Measurements from ENCODE around the gene DIP2A.
"Not testable (repeated sequence)": the region's sequence is repeated elsewhere in the genome, so short reads cannot be mapped to it uniquely, and the experiment has no call there.

DIP2A gene

GRCh38 chr21:46570119-46570518 is 111.4 kb downstream of the DIP2A start:
- H3K27ac ChIP-seq (ENCODE audit: insufficient read depth, low read length, poor library complexity, severe bottlenecking) = no peak overlapping the region
- H3K36me3 ChIP-seq (ENCODE audit: control insufficient read depth, insufficient read depth, low read length) = peaks cover 39% of the 10 kb centered on the region
- no peaks in the 10 kb centered on the region for H3K9me3 ChIP-seq (ENCODE audit: control insufficient read depth, low read length)
- no peak overlapping the region for H3K4me3 ChIP-seq (ENCODE audit: insufficient read depth, low read depth, low read length, poor library complexity, severe bottlenecking)
- no peak for DNase-seq
- no peaks in the 10 kb centered on the region for H3K27me3 ChIP-seq (replicated peaks; ENCODE audit: control insufficient read depth, insufficient read depth, low read length, poor library complexity, severe bottlenecking)
- H3K4me1 ChIP-seq (ENCODE audit: control insufficient read depth, insufficient read depth, low read length, poor library complexity, severe bottlenecking) = no peaks in the 10 kb centered on the region

GRCh38 chr21:46570631-46571030 is 111.9 kb downstream of the DIP2A start:
- Histone ChIP-seq H3K36me3 (ENCODE audit: control insufficient read depth, insufficient read depth, low read length) (peaks cover 35% of the 10 kb centered on the region), H3K4me3 (ENCODE audit: insufficient read depth, low read depth, low read length, poor library complexity, severe bottlenecking) (no peak overlapping the region), H3K9me3 (ENCODE audit: control insufficient read depth, low read length) (no peaks in the 10 kb centered on the region), H3K27me3 (replicated peaks; ENCODE audit: control insufficient read depth, insufficient read depth, low read length, poor library complexity, severe bottlenecking) (no peaks in the 10 kb centered on the region), H3K4me1 (ENCODE audit: control insufficient read depth, insufficient read depth, low read length, poor library complexity, severe bottlenecking) (no peaks in the 10 kb centered on the region), H3K27ac (ENCODE audit: insufficient read depth, low read length, poor library complexity, severe bottlenecking) (no peak overlapping the region)
- no peak for DNase-seq

GRCh38 chr21:46572850-46573249 is 114.2 kb downstream of the DIP2A start:
- Histone ChIP-seq H3K27ac (ENCODE audit: insufficient read depth, low read length, poor library complexity, severe bottlenecking) (no peak overlapping the region), H3K9me3 (ENCODE audit: control insufficient read depth, low read length) (no peaks in the 10 kb centered on the region), H3K27me3 (replicated peaks; ENCODE audit: control insufficient read depth, insufficient read depth, low read length, poor library complexity, severe bottlenecking) (no peaks in the 10 kb centered on the region), H3K36me3 (ENCODE audit: control insufficient read depth, insufficient read depth, low read length) (peaks cover 14% of the 10 kb centered on the region), H3K4me3 (ENCODE audit: insufficient read depth, low read depth, low read length, poor library complexity, severe bottlenecking) (no peak overlapping the region), H3K4me1 (ENCODE audit: control insufficient read depth, insufficient read depth, low read length, poor library complexity, severe bottlenecking) (no peaks in the 10 kb centered on the region)
- no peak for DNase-seq

- DNase-seq; H3K9me3 ChIP-seq (ENCODE audit: control insufficient read depth, low read length); H3K4me3 ChIP-seq (ENCODE audit: insufficient read depth, low read depth, low read length, poor library complexity, severe bottlenecking); H3K4me1 ChIP-seq (ENCODE audit: control insufficient read depth, insufficient read depth, low read length, poor library complexity, severe bottlenecking); H3K27me3 ChIP-seq (replicated peaks; ENCODE audit: control insufficient read depth, insufficient read depth, low read length, poor library complexity, severe bottlenecking); H3K36me3 ChIP-seq (ENCODE audit: control insufficient read depth, insufficient read depth, low read length); H3K27ac ChIP-seq (ENCODE audit: insufficient read depth, low read length, poor library complexity, severe bottlenecking): not testable (repeated sequence)
These were observed 119.1 kb downstream of the DIP2A start for GRCh38 chr21:46577786-46578185.

GRCh38 chr21:46579394-46579793 is 120.7 kb downstream of the DIP2A start:
- not testable (repeated sequence) for H3K4me1 ChIP-seq (ENCODE audit: control insufficient read depth, insufficient read depth, low read length, poor library complexity, severe bottlenecking)

GRCh38 chr21:46581780-46582307 is 123.2 kb downstream of the DIP2A start:
- H3K4me3 ChIP-seq (ENCODE audit: insufficient read depth, low read depth, low read length, poor library complexity, severe bottlenecking) = no peak overlapping the region
- no peak for DNase-seq
- H3K9me3 ChIP-seq (ENCODE audit: control insufficient read depth, low read length) = peaks cover 7% of the 10 kb centered on the region
- no peak overlapping the region for H3K27ac ChIP-seq (ENCODE audit: insufficient read depth, low read length, poor library complexity, severe bottlenecking)
- no peaks in the 10 kb centered on the region for H3K27me3 ChIP-seq (replicated peaks; ENCODE audit: control insufficient read depth, insufficient read depth, low read length, poor library complexity, severe bottlenecking)
- no peaks in the 10 kb centered on the region for H3K36me3 ChIP-seq (ENCODE audit: control insufficient read depth, insufficient read depth, low read length)
- no peaks in the 10 kb centered on the region for H3K4me1 ChIP-seq (ENCODE audit: control insufficient read depth, insufficient read depth, low read length, poor library complexity, severe bottlenecking)

More at GRCh38 chr21:46579394-46579793, 120.7 kb downstream of the DIP2A start:
- not testable (repeated sequence) for H3K27me3 ChIP-seq (replicated peaks; ENCODE audit: control insufficient read depth, insufficient read depth, low read length, poor library complexity, severe bottlenecking); H3K36me3 ChIP-seq (ENCODE audit: control insufficient read depth, insufficient read depth, low read length); DNase-seq; H3K9me3 ChIP-seq (ENCODE audit: control insufficient read depth, low read length); H3K27ac ChIP-seq (ENCODE audit: insufficient read depth, low read length, poor library complexity, severe bottlenecking); H3K4me3 ChIP-seq (ENCODE audit: insufficient read depth, low read depth, low read length, poor library complexity, severe bottlenecking)

- no peak overlapping the region for H3K27ac ChIP-seq (ENCODE audit: insufficient read depth, low read length, poor library complexity, severe bottlenecking)
- DNase-seq = no peak
- H3K4me3 ChIP-seq (ENCODE audit: insufficient read depth, low read depth, low read length, poor library complexity, severe bottlenecking) = no peak overlapping the region
- peaks cover 7% of the 10 kb centered on the region for H3K9me3 ChIP-seq (ENCODE audit: control insufficient read depth, low read length)
- no peaks in the 10 kb centered on the region for H3K36me3 ChIP-seq (ENCODE audit: control insufficient read depth, insufficient read depth, low read length)
- H3K27me3 ChIP-seq (replicated peaks; ENCODE audit: control insufficient read depth, insufficient read depth, low read length, poor library complexity, severe bottlenecking) = no peaks in the 10 kb centered on the region
- H3K4me1 ChIP-seq (ENCODE audit: control insufficient read depth, insufficient read depth, low read length, poor library complexity, severe bottlenecking) = no peaks in the 10 kb centered on the region
These were observed 126.7 kb downstream of the DIP2A start for GRCh38 chr21:46585191-46585953.

GRCh38 chr21:46594276-46594675 is 135.6 kb downstream of the DIP2A start:
- DNase-seq = no peak
- H3K27me3 ChIP-seq (replicated peaks; ENCODE audit: control insufficient read depth, insufficient read depth, low read length, poor library complexity, severe bottlenecking) = no peaks in the 10 kb centered on the region
- no peaks in the 10 kb centered on the region for H3K9me3 ChIP-seq (ENCODE audit: control insufficient read depth, low read length)
- no peak overlapping the region for H3K4me3 ChIP-seq (ENCODE audit: insufficient read depth, low read depth, low read length, poor library complexity, severe bottlenecking)
- no peaks in the 10 kb centered on the region for H3K36me3 ChIP-seq (ENCODE audit: control insufficient read depth, insufficient read depth, low read length)
- no peaks in the 10 kb centered on the region for H3K4me1 ChIP-seq (ENCODE audit: control insufficient read depth, insufficient read depth, low read length, poor library complexity, severe bottlenecking)
- no peak overlapping the region for H3K27ac ChIP-seq (ENCODE audit: insufficient read depth, low read length, poor library complexity, severe bottlenecking)

- H3K4me3 ChIP-seq (ENCODE audit: insufficient read depth, low read depth, low read length, poor library complexity, severe bottlenecking) = no peak overlapping the region
- no peak for DNase-seq
- H3K27ac ChIP-seq (ENCODE audit: insufficient read depth, low read length, poor library complexity, severe bottlenecking) = no peak overlapping the region
- H3K9me3 ChIP-seq (ENCODE audit: control insufficient read depth, low read length) = no peaks in the 10 kb centered on the region
- no peaks in the 10 kb centered on the region for H3K27me3 ChIP-seq (replicated peaks; ENCODE audit: control insufficient read depth, insufficient read depth, low read length, poor library complexity, severe bottlenecking)
- no peaks in the 10 kb centered on the region for H3K4me1 ChIP-seq (ENCODE audit: control insufficient read depth, insufficient read depth, low read length, poor library complexity, severe bottlenecking)
- no peaks in the 10 kb centered on the region for H3K36me3 ChIP-seq (ENCODE audit: control insufficient read depth, insufficient read depth, low read length)
These were observed 137.5 kb downstream of the DIP2A start for GRCh38 chr21:46596201-46596600.

- Histone ChIP-seq H3K4me1 (ENCODE audit: control insufficient read depth, insufficient read depth, low read length, poor library complexity, severe bottlenecking) (no peaks in the 10 kb centered on the region), H3K27me3 (replicated peaks; ENCODE audit: control insufficient read depth, insufficient read depth, low read length, poor library complexity, severe bottlenecking) (no peaks in the 10 kb centered on the region), H3K9me3 (ENCODE audit: control insufficient read depth, low read length) (no peaks in the 10 kb centered on the region), H3K4me3 (ENCODE audit: insufficient read depth, low read depth, low read length, poor library complexity, severe bottlenecking) (no peak overlapping the region), H3K27ac (ENCODE audit: insufficient read depth, low read length, poor library complexity, severe bottlenecking) (no peak overlapping the region), H3K36me3 (ENCODE audit: control insufficient read depth, insufficient read depth, low read length) (no peaks in the 10 kb centered on the region)
- no peak for DNase-seq
These were observed 138.3 kb downstream of the DIP2A start for GRCh38 chr21:46597031-46597430.

Measured in effector memory CD4-positive, alpha-beta T cell (primary cell).